A549 (cell line): ENCODE measurements around the gene TPRN. TPM values are rescaled to one million over a fixed set of nuclear protein-coding genes. Genes with fewer than 3 reads are reported as not detected.

Experiments used
- ATAC-seq, 2 experiments: fragments of 200-7000 bp in 1 of 2; fragments of >200 bp in 1 of 2; cut with Nextera tagmentation in 1 of 2; cut with Tn5 transposase in 1 of 2; 3 replicates each; pipeline versions ENCODE4 v1.8.0 to v1.9.1; 2018 to 2020; ENCODE audit warnings: mild to moderate bottlenecking in 1 of 2, moderate library complexity in 1 of 2
- CTCF ChIA-PET: fragments of 300-600 bp; sonication (Branson Sonifier 250); formaldehyde crosslinking; extraction: SDS; loops from one replicate; lab custom pipeline; 2021; ENCODE audit warnings: antibody characterized with exemption, inconsistent platforms; lab: Yijun Ruan, JAX
- POLR2A ChIA-PET: fragments of 350-600 bp; formaldehyde crosslinking; extraction: SDS; loops from one replicate; lab custom pipeline; 2021; ENCODE audit warnings: antibody characterized with exemption, inconsistent platforms; lab: Yijun Ruan, JAX
- DNase-seq, 2 experiments: peaks; one replicate each; pipeline versions ENCODE4 v3.0.0 to v3.0.0-alpha.2; 2011 to 2016; ENCODE audit warnings: low read depth in 1 of 2, low spot score in 1 of 2
- FAIRE-seq: peaks from 2 replicates; lab custom pipeline; 2011; peaks lifted over from hg19 to GRCh38; lab: Jason Lieb, UNC
- H3K27ac ChIP-seq, 2 experiments: fragments of >200 bp; sonication (Bioruptor Twin); formaldehyde crosslinking; 3 replicates each; pipeline ENCODE4 v1.5.1; 2016 to 2017
- H3K4me1 ChIP-seq: fragments of >200 bp; sonication (Bioruptor Twin); formaldehyde crosslinking; 3 replicates; pipeline ENCODE4 v1.6.1; 2016
- H3K4me2 ChIP-seq: fragments of >200 bp; sonication (Bioruptor Twin); formaldehyde crosslinking; 3 replicates; pipeline ENCODE4 v1.6.1; 2016
- H3K4me3 ChIP-seq: fragments of >200 bp; sonication (Bioruptor Twin); formaldehyde crosslinking; 3 replicates; pipeline ENCODE4 v1.5.1; 2016
- H3K9me3 ChIP-seq: fragments of >200 bp; sonication (Bioruptor Twin); formaldehyde crosslinking; 3 replicates; pipeline ENCODE4 v1.6.1; 2016
- CBX2 ChIP-seq: fragments of 200-600 bp; sonication (generic); IDR thresholded peaks from 2 replicates; pipeline ENCODE4 v1.6.1; 2016; ENCODE audit warnings: low read depth, mild to moderate bottlenecking, borderline replicate concordance
- CHD4 ChIP-seq: fragments of 200-600 bp; sonication (generic); IDR thresholded peaks from 2 replicates; pipeline ENCODE4 v1.6.1; 2016; ENCODE audit warnings: antibody characterized with exemption, mild to moderate bottlenecking, borderline replicate concordance
- ESRRA ChIP-seq: fragments of 150-350 bp; IDR thresholded peaks from 2 replicates; pipeline ENCODE4 v1.6.1; 2014; ENCODE audit warnings: mild to moderate bottlenecking, low read length, borderline replicate concordance
- FOSB ChIP-seq: fragments of 250-450 bp; sonication (Bioruptor Pico); IDR thresholded peaks from 2 replicates; pipeline ENCODE4 v1.5.0; 2020; ENCODE audit warnings: mild to moderate bottlenecking, moderate library complexity
- HEYL ChIP-seq: fragments of 250-450 bp; sonication (Bioruptor Pico); IDR thresholded peaks from 2 replicates; pipeline ENCODE4 v1.8.0; 2021; ENCODE audit warnings: mild to moderate bottlenecking, moderate library complexity
- HOXB5 ChIP-seq: fragments of 250-450 bp; sonication (Bioruptor Pico); IDR thresholded peaks from 2 replicates; pipeline ENCODE4 v1.5.0; 2020; ENCODE audit warnings: mild to moderate bottlenecking, moderate library complexity
- JUNB ChIP-seq: fragments of >200 bp; sonication (Bioruptor Twin); formaldehyde crosslinking; IDR thresholded peaks from 2 replicates; pipeline ENCODE4 v1.6.1; 2016
- MAFK ChIP-seq: fragments of 450-650 bp; IDR thresholded peaks from 2 replicates; pipeline ENCODE4 v1.6.1; 2014; ENCODE audit not compliant: partially characterized antibody
- MYC ChIP-seq: IDR thresholded peaks from 2 replicates; pipeline ENCODE4 v1.6.1; 2012; ENCODE audit warnings: mild to moderate bottlenecking, inconsistent platforms, low read length, improper control_type of control experiment, borderline replicate concordance
- NFE2L2 ChIP-seq: fragments of 150-350 bp; conservative IDR thresholded peaks from 2 replicates; pipeline ENCODE4 v1.6.1; 2014; ENCODE audit warnings: low read length
- NPAS2 ChIP-seq: fragments of 250-450 bp; sonication (Bioruptor Pico); IDR thresholded peaks from 2 replicates; pipeline ENCODE4 v1.8.0; 2022; ENCODE audit warnings: mild to moderate bottlenecking, moderate library complexity, borderline replicate concordance
- POLR2A ChIP-seq: IDR thresholded peaks from 2 replicates; pipeline ENCODE4 v1.6.1; 2012; ENCODE audit warnings: mild to moderate bottlenecking, low read length
- RAD21 ChIP-seq, 2 experiments: fragments of >200 bp in 1 of 2; sonication (Bioruptor Twin) in 1 of 2; formaldehyde crosslinking in 1 of 2; IDR thresholded peaks in 1 of 2; conservative IDR thresholded peaks in 1 of 2; 2 replicates in 1 of 2; 3 replicates in 1 of 2; pipeline ENCODE4 v1.6.1; 2012 to 2018; ENCODE audit warnings: inconsistent platforms in 1 of 2
- RARB ChIP-seq: fragments of 250-450 bp; sonication (Bioruptor Pico); IDR thresholded peaks from 2 replicates; pipeline ENCODE4 v1.8.0; 2021; ENCODE audit warnings: mild to moderate bottlenecking, moderate library complexity
- RCOR1 ChIP-seq: fragments of 150-350 bp; IDR thresholded peaks from 2 replicates; pipeline ENCODE4 v1.6.1; 2014; ENCODE audit warnings: antibody characterized with exemption, low read length, low read depth
- RFX5 ChIP-seq: fragments of 450-650 bp; IDR thresholded peaks from 2 replicates; pipeline ENCODE4 v1.7.1; 2014; ENCODE audit warnings: antibody characterized with exemption, mild to moderate bottlenecking, moderate library complexity
- SMC3 ChIP-seq: fragments of >200 bp; sonication (Bioruptor Twin); formaldehyde crosslinking; IDR thresholded peaks from 3 replicates; pipeline ENCODE4 v1.6.1; 2018; ENCODE audit warnings: inconsistent platforms
- ZC3H11A ChIP-seq: fragments of 450-650 bp; IDR thresholded peaks from 2 replicates; pipeline ENCODE4 v1.6.1; 2014; ENCODE audit warnings: antibody characterized with exemption, mild to moderate bottlenecking
- ZFP36 ChIP-seq: fragments of 450-650 bp; IDR thresholded peaks from 2 replicates; pipeline ENCODE4 v1.6.1; 2014; ENCODE audit warnings: borderline replicate concordance; ENCODE audit not compliant: partially characterized antibody
- ZSCAN20 ChIP-seq: fragments of 250-450 bp; sonication (Bioruptor Pico); IDR thresholded peaks from 2 replicates; pipeline ENCODE4 v1.8.0; 2022; ENCODE audit warnings: mild to moderate bottlenecking, moderate library complexity
- WGBS: methylation state at CpG from one replicate; pipeline ENCODE4 v1.1.6; 2017; ENCODE audit errors: missing lambda C conversion rate; 5-methylcytosine and 5-hydroxymethylcytosine counted together
- polyA plus RNA-seq, 4 experiments: library from polyadenylated mRNA; depleted of rRNA in 3 of 4; stranded (reverse); fragments of >200 nt; fragmentation: RNase III in 1 of 4; extraction: RNeasy Plus Mini Kit Qiagen cat#74134 plus additional on column Dnase treatment in 1 of 4; gene quantifications; 2 replicates in 3 of 4; 3 replicates in 1 of 4; pipeline ENCODE4 v1.2.3, GENCODE V29; 2011 to 2017
- TF ChIP-seq, protein P1 (sequence below): fragments of 200-600 bp; sonication (generic); IDR thresholded peaks from 2 replicates; pipeline ENCODE4 v1.6.1; 2016; ENCODE audit warnings: antibody characterized with exemption, mild to moderate bottlenecking, moderate library complexity
- TF ChIP-seq, protein P2 (sequence below): fragments of 150-350 bp; IDR thresholded peaks from 2 replicates; pipeline ENCODE4 v1.6.1; 2014; ENCODE audit warnings: low read depth, mild to moderate bottlenecking, low read length
- TF ChIP-seq, protein P3 (sequence below): IDR thresholded peaks from 2 replicates; pipeline ENCODE4 v1.6.1; 2012

TPRN gene
- polyA plus RNA-seq, 2 of the 4 experiments (the other 2 are of a cell fraction), result 2.1 to 6.5 TPM

DNA sequence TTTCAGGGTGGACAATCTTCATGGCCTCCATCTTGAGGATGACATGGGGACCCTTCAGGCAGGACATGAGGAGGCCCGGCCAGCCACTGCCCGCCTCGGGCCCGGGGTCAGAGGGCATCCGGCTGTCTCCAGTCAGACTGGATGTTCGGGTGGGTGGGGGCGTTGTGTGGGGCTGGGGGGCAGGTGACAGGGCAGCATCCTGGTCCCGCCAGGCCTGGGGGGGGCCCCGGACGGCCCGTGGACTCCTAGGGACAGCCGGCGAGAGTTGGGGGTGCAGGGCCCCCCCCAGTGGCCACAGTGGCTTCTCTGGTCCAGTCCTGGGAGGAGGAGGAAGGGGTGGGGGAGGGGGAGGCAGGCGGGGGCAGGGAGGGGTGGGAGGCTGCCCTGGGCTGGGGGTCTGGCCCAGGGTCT is 20.6 kb upstream of the TPRN start:
- Histone ChIP-seq H3K27ac (peak overlapping the region in 1 of 2 experiments; percentile 89; a peak in 3 of 6 replicates), H3K4me1 (peaks cover 58% of the 10 kb centered on the region), H3K4me3 (no peak overlapping the region), H3K4me2 (peak overlapping the region; percentile 82; the same call in 2 of the 3 replicates), H3K9me3 (no peaks in the 10 kb centered on the region)
- 96% methylated on average over 5 of the region's 14 CpGs for WGBS
- DNase-seq (no peak), ATAC-seq (no peak), FAIRE-seq (no peak)
- TF ChIP-seq ZC3H11A, result no peak
- no peak for TF ChIP-seq MAFK
- no peak for TF ChIP-seq ESRRA
- TF ChIP-seq NFE2L2, result no peak
- TF ChIP-seq ZFP36, result no peak
- TF ChIP-seq, protein P1, sequence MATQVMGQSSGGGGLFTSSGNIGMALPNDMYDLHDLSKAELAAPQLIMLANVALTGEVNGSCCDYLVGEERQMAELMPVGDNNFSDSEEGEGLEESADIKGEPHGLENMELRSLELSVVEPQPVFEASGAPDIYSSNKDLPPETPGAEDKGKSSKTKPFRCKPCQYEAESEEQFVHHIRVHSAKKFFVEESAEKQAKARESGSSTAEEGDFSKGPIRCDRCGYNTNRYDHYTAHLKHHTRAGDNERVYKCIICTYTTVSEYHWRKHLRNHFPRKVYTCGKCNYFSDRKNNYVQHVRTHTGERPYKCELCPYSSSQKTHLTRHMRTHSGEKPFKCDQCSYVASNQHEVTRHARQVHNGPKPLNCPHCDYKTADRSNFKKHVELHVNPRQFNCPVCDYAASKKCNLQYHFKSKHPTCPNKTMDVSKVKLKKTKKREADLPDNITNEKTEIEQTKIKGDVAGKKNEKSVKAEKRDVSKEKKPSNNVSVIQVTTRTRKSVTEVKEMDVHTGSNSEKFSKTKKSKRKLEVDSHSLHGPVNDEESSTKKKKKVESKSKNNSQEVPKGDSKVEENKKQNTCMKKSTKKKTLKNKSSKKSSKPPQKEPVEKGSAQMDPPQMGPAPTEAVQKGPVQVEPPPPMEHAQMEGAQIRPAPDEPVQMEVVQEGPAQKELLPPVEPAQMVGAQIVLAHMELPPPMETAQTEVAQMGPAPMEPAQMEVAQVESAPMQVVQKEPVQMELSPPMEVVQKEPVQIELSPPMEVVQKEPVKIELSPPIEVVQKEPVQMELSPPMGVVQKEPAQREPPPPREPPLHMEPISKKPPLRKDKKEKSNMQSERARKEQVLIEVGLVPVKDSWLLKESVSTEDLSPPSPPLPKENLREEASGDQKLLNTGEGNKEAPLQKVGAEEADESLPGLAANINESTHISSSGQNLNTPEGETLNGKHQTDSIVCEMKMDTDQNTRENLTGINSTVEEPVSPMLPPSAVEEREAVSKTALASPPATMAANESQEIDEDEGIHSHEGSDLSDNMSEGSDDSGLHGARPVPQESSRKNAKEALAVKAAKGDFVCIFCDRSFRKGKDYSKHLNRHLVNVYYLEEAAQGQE, result no peak
- TF ChIP-seq, protein P2, sequence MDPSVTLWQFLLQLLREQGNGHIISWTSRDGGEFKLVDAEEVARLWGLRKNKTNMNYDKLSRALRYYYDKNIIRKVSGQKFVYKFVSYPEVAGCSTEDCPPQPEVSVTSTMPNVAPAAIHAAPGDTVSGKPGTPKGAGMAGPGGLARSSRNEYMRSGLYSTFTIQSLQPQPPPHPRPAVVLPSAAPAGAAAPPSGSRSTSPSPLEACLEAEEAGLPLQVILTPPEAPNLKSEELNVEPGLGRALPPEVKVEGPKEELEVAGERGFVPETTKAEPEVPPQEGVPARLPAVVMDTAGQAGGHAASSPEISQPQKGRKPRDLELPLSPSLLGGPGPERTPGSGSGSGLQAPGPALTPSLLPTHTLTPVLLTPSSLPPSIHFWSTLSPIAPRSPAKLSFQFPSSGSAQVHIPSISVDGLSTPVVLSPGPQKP, result no peak
- TF ChIP-seq HEYL (CRISPR knock-in tag), result no peak
- TF ChIP-seq RFX5, result no peak
- no peak for TF ChIP-seq CBX2
- no peak for TF ChIP-seq SMC3
- TF ChIP-seq RCOR1, result no peak
- TF ChIP-seq JUNB, result no peak
- TF ChIP-seq, protein P3, sequence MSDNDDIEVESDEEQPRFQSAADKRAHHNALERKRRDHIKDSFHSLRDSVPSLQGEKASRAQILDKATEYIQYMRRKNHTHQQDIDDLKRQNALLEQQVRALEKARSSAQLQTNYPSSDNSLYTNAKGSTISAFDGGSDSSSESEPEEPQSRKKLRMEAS, result no peak
- no peak for TF ChIP-seq CHD4
- TF ChIP-seq RAD21 (conservative IDR thresholded peaks at IDR 0.05 in 1 of 2, IDR thresholded peaks at IDR 0.05 in 1 of 2), result no peak
- TF ChIP-seq NPAS2 (CRISPR knock-in tag), result no peak
- TF ChIP-seq MYC, result no peak
- TF ChIP-seq POLR2A, result no peak
- TF ChIP-seq ZSCAN20 (CRISPR knock-in tag), result no peak
- CTCF ChIA-PET, result interaction anchor here (9.0 to 9.9 kb wide), 2 partner anchors 16 to 101 kb away, joined by 71 to 113 read pairs; partner anchors contain the start of gene TUBB4B
- POLR2A ChIA-PET, result interaction anchor here (1.4 kb wide), 1 partner anchor 19 kb away, joined by 4 read pairs; no protein-coding TSS in a partner anchor

DNA sequence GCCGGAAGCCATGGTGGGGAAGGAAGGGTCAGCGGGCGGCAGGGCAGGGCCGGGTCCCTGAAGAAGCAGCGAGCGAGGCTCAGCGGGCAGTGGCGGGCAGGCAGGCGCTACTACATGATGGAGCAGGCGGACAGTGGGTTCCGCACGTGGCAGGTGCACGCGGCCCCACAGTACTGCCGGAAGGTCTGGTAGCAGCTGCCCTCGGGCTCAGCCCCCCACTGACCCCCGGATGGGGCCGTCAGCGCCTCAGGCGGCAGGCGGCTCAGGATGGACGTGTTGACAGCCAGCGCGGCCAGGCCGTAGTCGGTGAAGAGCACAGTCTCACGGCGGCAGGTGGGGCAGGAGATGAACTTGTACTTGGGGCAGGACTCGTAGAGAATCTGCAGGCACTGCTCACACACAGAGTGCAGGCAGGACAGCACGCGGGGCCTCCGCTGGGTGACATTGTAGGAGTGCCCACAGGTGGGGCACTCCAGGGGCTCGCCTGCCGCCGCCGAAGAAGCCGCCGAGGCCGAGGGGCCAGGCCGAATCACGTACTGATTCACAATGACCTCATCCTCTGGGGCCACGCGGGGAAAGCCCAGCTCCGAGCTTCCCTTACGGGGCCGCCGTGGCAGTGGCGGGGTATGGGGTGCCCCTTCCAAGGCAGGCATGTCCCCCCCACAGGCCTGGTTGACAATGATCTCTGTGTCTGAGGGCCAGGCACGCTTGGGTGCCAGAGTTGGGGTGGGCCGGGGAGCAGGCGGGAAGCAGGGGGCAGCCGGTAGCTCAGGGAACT is 20.0 kb upstream of the TPRN start:
- H3K4me2 ChIP-seq, result no peak overlapping the region
- no peak for FAIRE-seq
- DNase-seq, result no peak
- ChIA-PET CTCF (interaction anchor here (2.3 to 9.9 kb wide), 4 partner anchors 16 to 100 kb away, joined by 9 to 113 read pairs (median 42); partner anchors contain the start of gene TUBB4B), POLR2A (interaction anchor here (1.4 kb wide), 1 partner anchor 20 kb away, joined by 4 read pairs; no protein-coding TSS in a partner anchor)
- no peak overlapping the region for H3K27ac ChIP-seq
- no peaks in the 10 kb centered on the region for H3K9me3 ChIP-seq
- H3K4me3 ChIP-seq, result no peak overlapping the region
- WGBS, result 96% methylated on average over 41 of the region's 52 CpGs
- no peak for TF ChIP-seq RARB (CRISPR knock-in tag)
- no peak for TF ChIP-seq FOSB (CRISPR knock-in tag)
- no peak for TF ChIP-seq HOXB5 (CRISPR knock-in tag)
- TF ChIP-seq, all 56 proteins: peak for 0
- no peak for ATAC-seq
- H3K4me1 ChIP-seq, result peaks cover 52% of the 10 kb centered on the region
